Testis (tissue), 3 donors: ENCODE data around the gene UBAP1. TPM values are rescaled to one million over a fixed set of nuclear protein-coding genes. Genes with fewer than 3 reads are reported as not detected.
"Not testable (repeated sequence)": the region's sequence is repeated elsewhere in the genome, so short reads cannot be mapped to it uniquely, and the experiment has no call there.

Source experiments
- DNase-seq: peaks from one replicate; pipeline ENCODE4 v3.0.0-alpha.2; 2019
- H3K27ac ChIP-seq, 2 donors: fragments of 200-600 bp; sonication (generic); one replicate each; pipeline ENCODE4 v1.5.1; 2019
- H3K27me3 ChIP-seq: fragments of 200-600 bp; sonication (generic); one replicate; pipeline ENCODE4 v1.5.1; 2019
- H3K36me3 ChIP-seq: fragments of 200-600 bp; sonication (generic); one replicate; pipeline ENCODE4 v1.5.1; 2017; ENCODE audit warnings: low read depth; ENCODE audit errors: missing control alignments
- H3K4me1 ChIP-seq: fragments of 200-600 bp; sonication (generic); one replicate; pipeline ENCODE4 v1.5.1; 2019
- H3K4me3 ChIP-seq, 2 donors: fragments of 200-600 bp; sonication (generic); one replicate each; pipeline ENCODE4 v1.5.1; 2017 to 2019
- H3K9me3 ChIP-seq: fragments of 200-600 bp; sonication (generic); one replicate; pipeline ENCODE4 v1.5.1; 2017
- POLR2A ChIP-seq: fragments of 450-650 bp; IDR thresholded peaks from one replicate; pipeline ENCODE4 v1.6.1; 2017; ENCODE audit warnings: antibody characterized with exemption, mild to moderate bottlenecking, moderate library complexity
- WGBS, 2 donors: methylation state at CpG; one replicate each; pipeline ENCODE4 v1.1.5; 2018; 5-methylcytosine and 5-hydroxymethylcytosine counted together
- intact Hi-C: fragments of 100-400 bp; cut with DNase I; formaldehyde crosslinking; loops from one replicate; pipeline ENCODE4 v1.15.1; 2023; ENCODE audit warnings: low total_unique reads
- polyA plus RNA-seq: library from polyadenylated mRNA; stranded (reverse); fragments of 350-450 nt; fragmentation: Illumina TruSeq; extraction: RNeasy Lipid Tissue Mini Kit (QIAGEN cat#74804); gene quantifications from one replicate; pipeline ENCODE4 v1.2.3, GENCODE V29; 2014; ENCODE audit warnings: low read depth, low replicate concordance; ENCODE audit not compliant: insufficient read depth
- total RNA-seq, 2 donors: library from RNA; depleted of rRNA; stranded (reverse); fragments of >200 nt; gene quantifications; one replicate each; pipeline ENCODE4 v1.2.3, GENCODE V29; 2016
- TF ChIP-seq, protein P1 (sequence below), 3 experiments: fragments of 450-650 bp in 2 of 3; fragments of 200-600 bp in 1 of 3; sonication (generic) in 1 of 3; IDR thresholded peaks; one replicate each; pipeline ENCODE4 v1.5.1; 2016 to 2019; ENCODE audit warnings: antibody characterized with exemption in 3 of 3, mild to moderate bottlenecking in 2 of 3, moderate library complexity in 1 of 3

Gene UBAP1
- total and polyA plus RNA-seq, 3 donors from 2014 or later, result 65.1 to 127 (median 81.9) TPM

DNA sequence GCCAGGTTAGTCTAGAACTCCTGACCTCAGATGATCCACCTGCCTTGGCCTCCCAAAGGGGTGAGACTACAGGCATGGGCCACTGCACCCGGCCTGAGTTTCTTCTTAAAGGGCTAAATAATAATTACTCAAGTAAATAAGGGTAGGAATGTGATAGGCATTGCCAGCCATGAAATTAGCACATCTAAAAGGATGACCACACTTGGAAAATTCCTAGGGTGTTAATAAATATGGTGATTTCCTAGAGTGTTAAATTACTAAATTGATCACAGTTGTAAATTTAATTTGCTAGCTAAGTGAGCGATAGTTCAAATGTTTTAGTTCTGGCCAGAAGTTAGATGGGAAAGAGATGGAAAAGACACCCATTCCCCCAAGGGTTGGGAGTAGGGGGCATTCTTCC lies 53.4 kb downstream of the UBAP1 start:
- peaks cover 14% of the 10 kb centered on the region for H3K4me1 ChIP-seq
- no peaks in the 10 kb centered on the region for H3K9me3 ChIP-seq
- 94 to 100% methylated on average over 2 of the region's 2 CpGs for WGBS, 2 donors
- TF ChIP-seq, protein P1, sequence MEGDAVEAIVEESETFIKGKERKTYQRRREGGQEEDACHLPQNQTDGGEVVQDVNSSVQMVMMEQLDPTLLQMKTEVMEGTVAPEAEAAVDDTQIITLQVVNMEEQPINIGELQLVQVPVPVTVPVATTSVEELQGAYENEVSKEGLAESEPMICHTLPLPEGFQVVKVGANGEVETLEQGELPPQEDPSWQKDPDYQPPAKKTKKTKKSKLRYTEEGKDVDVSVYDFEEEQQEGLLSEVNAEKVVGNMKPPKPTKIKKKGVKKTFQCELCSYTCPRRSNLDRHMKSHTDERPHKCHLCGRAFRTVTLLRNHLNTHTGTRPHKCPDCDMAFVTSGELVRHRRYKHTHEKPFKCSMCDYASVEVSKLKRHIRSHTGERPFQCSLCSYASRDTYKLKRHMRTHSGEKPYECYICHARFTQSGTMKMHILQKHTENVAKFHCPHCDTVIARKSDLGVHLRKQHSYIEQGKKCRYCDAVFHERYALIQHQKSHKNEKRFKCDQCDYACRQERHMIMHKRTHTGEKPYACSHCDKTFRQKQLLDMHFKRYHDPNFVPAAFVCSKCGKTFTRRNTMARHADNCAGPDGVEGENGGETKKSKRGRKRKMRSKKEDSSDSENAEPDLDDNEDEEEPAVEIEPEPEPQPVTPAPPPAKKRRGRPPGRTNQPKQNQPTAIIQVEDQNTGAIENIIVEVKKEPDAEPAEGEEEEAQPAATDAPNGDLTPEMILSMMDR (IDR thresholded peaks at IDR 0.05), result no peak
- TF ChIP-seq POLR2A, result no peak
- peak overlapping the region in 1 of 2 donors; percentile 4 for H3K27ac ChIP-seq
- no peak overlapping the region for H3K4me3 ChIP-seq
- DNase-seq, result no peak
- intact Hi-C loops, result no loop called here
- no peaks in the 10 kb centered on the region for H3K36me3 ChIP-seq
- no peaks in the 10 kb centered on the region for H3K27me3 ChIP-seq

DNA sequence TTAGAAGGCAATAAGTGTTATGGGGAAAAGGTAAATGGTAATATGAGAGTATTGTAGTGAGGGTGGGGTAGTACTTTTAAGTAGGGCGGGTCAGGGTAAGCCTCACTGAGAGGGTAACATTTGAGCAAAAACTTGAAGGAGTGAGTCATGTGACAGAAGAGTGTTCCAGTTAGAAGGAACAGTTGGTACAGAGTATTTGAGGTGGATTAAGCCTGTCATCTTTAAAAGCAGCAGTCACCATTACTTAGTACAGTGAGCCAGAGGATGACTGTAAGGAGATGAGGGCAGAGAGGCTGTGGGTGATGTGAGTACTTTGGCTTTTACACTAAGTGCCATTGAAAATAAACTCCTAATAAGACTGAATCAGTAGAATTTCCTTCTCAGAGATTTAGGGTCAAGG lies 54.8 kb downstream of the UBAP1 start:
- intact Hi-C loops, result no loop called here
- Histone ChIP-seq H3K4me3 (no peak overlapping the region), H3K36me3 (no peaks in the 10 kb centered on the region), H3K4me1 (peaks cover 8% of the 10 kb centered on the region), H3K27me3 (no peaks in the 10 kb centered on the region), H3K9me3 (no peaks in the 10 kb centered on the region), H3K27ac (no peak overlapping the region)
- 93% methylated on average over 1 of the region's 1 CpG for WGBS, 2 donors
- DNase-seq, result no peak
- no peak for TF ChIP-seq POLR2A
- TF ChIP-seq, protein P1 (IDR thresholded peaks at IDR 0.05), result no peak

DNA sequence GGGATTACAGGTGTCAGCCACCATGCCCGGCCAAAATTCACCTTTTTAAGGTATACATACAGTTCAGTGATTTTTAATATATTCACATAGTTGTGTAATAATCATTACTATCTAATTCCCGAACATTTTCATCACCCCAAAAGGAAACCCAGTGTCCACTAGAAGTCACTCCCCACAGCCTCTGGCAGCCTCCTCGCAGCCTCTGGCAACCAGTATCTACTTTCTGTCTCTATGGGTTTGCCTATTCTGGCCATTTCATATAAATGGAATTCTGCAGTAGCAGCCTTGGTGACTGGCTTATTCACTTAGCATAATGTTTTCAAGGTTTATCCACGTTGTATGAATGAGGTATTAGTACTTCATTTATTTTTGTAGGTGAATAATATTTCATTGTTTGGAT lies 59.0 kb downstream of the UBAP1 start:
- TF ChIP-seq POLR2A, result no peak
- TF ChIP-seq, protein P1 (IDR thresholded peaks at IDR 0.05), result no peak
- DNase-seq, result no peak
- WGBS, 2 donors, result 74 to 81% methylated on average over 4 of the region's 4 CpGs
- Histone ChIP-seq H3K9me3 (no peaks in the 10 kb centered on the region), H3K27me3 (no peaks in the 10 kb centered on the region), H3K36me3 (peaks cover 6% of the 10 kb centered on the region), H3K4me1 (peaks cover 9% of the 10 kb centered on the region), H3K27ac (no peak overlapping the region), H3K4me3 (no peak overlapping the region)
- intact Hi-C loops, result no loop called here

DNA sequence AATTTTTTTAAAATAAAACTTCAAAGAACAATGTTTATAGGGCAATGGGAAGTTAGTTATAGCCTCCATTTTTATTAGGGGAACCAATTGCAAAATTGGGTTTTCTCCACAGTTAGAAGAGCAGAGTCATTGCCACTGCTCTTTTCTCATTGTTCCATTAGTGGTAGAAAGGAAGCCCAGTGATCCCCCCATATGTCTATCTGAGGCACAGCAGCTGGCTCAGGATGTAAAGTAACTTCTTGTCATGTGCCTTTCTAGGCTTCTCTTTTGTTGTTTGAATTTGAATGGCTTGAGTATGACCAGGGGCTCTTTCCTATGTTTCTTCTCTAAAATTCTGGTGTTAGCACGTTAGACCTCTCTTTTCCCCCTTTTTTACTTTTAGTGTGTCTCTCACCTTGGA lies 61.2 kb downstream of the UBAP1 start:
- WGBS, 2 donors, result 44 to 54% methylated on average over 1 of the region's 1 CpG
- H3K36me3 ChIP-seq, result peaks cover 6% of the 10 kb centered on the region
- TF ChIP-seq, protein P1 (IDR thresholded peaks at IDR 0.05), result no peak
- TF ChIP-seq POLR2A, result no peak
- no peak for DNase-seq
- peaks cover 21% of the 10 kb centered on the region for H3K4me1 ChIP-seq
- no peaks in the 10 kb centered on the region for H3K9me3 ChIP-seq
- H3K4me3 ChIP-seq, result no peak overlapping the region
- intact Hi-C loops, result no loop called here
- no peaks in the 10 kb centered on the region for H3K27me3 ChIP-seq
- no peak overlapping the region for H3K27ac ChIP-seq

DNA sequence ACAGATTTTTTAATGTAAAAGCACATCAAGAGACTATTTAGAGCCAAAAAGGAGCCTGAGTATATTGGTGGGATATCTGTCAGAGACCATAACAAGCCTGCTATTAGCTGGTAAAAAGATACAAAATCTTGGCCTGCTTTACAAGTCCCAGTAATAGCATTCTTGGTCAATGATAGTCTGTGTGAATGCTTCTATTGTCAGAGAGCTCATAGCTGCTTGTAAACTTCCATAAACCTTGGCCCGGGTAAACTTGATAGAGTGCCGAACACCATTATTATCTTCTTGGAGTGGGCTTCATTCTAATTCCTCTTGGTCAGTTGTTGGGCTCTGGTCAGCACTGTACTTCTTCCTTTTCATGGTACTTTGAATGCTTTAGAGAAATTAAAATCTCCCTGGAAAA lies 64.0 kb downstream of the UBAP1 start:
- TF ChIP-seq, protein P1 (IDR thresholded peaks at IDR 0.05), result no peak
- TF ChIP-seq POLR2A, result no peak
- peaks cover 6% of the 10 kb centered on the region for H3K36me3 ChIP-seq
- DNase-seq, result no peak
- no peaks in the 10 kb centered on the region for H3K27me3 ChIP-seq
- H3K4me1 ChIP-seq, result peaks cover 25% of the 10 kb centered on the region
- 21% methylated on average over 2 of the region's 2 CpGs for WGBS, 2 donors
- no peak overlapping the region for H3K4me3 ChIP-seq
- intact Hi-C loops, result no loop called here
- no peaks in the 10 kb centered on the region for H3K9me3 ChIP-seq
- peak overlapping the region; percentile 62 to 76 for H3K27ac ChIP-seq

DNA sequence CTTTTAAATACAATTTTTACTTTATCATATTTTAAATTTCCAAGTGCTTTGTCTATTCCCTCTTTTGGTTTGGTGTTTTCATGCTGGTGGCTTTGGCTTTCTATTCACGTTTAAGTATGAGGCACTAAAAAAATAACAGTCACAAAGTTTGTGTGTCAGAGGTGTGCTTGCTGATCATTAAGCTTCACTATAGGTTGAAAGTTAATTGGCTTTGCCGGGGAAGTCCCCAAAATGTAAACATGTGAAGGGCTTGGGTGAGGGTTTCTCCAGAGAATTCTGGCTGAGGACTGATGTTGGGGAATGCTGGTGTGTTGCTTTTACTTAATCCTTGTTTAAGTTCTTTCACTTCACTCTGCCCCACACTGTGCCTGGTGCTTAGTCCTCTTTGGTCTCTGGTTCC lies 66.4 kb downstream of the UBAP1 start:
- H3K4me3 ChIP-seq, DNase-seq, H3K36me3 ChIP-seq, H3K27ac ChIP-seq, H3K27me3 ChIP-seq, H3K9me3 ChIP-seq, intact Hi-C loops: not testable (repeated sequence)
- H3K4me1 ChIP-seq, result peaks cover 37% of the 10 kb centered on the region
- no CpG with 5 or more reads among the region's 2 CpGs for WGBS, 2 donors
